SH-SY5Y (cell line): ENCODE data around the gene FAM209A.

Source experiments
- GATA2 ChIP-seq: IDR thresholded peaks from 2 replicates; pipeline ENCODE4 v1.6.1; 2011; ENCODE audit warnings: mild to moderate bottlenecking, low read depth, low read length
- GATA3 ChIP-seq: IDR thresholded peaks from 2 replicates; pipeline ENCODE4 v1.6.1; 2011; ENCODE audit warnings: low read depth, mild to moderate bottlenecking, low read length, moderate library complexity

DNA sequence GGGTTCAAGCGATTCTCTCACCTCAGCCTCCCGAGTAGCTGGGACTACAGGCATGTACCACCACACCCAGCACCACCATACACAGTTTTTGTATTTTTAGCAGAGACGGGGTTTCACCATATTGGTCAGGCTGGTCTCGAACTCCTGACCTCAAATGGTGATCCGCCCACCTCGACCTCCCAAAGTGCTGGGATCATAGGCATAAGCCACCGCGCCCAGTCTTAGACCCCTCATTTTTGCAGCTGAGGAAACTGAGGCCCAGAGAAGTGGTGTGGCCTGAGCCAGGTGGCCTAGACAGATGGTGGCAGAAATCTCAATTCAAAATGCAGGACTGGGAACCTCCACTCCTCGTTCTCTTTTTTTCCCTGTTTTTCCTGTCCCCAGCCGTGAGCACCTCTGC, 12.6 kb upstream of the FAM209A start:
- TF ChIP-seq GATA2 (no peak), GATA3 (no peak)
